H1 (cell line): ENCODE measurements around the gene RSPO3. TPM values are rescaled to one million over a fixed set of nuclear protein-coding genes. Genes with fewer than 3 reads are reported as not detected.

Experiments
- CTCF ChIA-PET: fragments of 300-600 bp; sonication (Branson Sonifier 250); formaldehyde crosslinking; loops from one replicate; lab custom pipeline; 2021; ENCODE audit not compliant: partially characterized antibody; lab: Charles Lee
- POLR2A ChIA-PET: fragments of 300-600 bp; sonication (Branson Sonifier 250); formaldehyde crosslinking; loops from one replicate; lab custom pipeline; 2021; ENCODE audit warnings: inconsistent platforms; ENCODE audit not compliant: partially characterized antibody; lab: Charles Lee
- DNase-seq, 2 experiments: peaks; one replicate each; pipeline versions ENCODE4 v3.0.0 to v3.0.0-alpha.2; 2010 to 2022; ENCODE audit warnings: low spot score in 2 of 2, low read depth in 1 of 2, mixed read lengths in 1 of 2
- FAIRE-seq: peaks from 2 replicates; lab custom pipeline; 2011; peaks lifted over from hg19 to GRCh38; lab: Jason Lieb, UNC
- H2AFZ ChIP-seq: 2 replicates; pipeline ENCODE4 v1.8.1; 2012; ENCODE audit warnings: low read length, inconsistent platforms
- H2AK5ac ChIP-seq: 2 replicates; pipeline ENCODE4 v1.6.1; 2013; ENCODE audit warnings: low read depth, low read length
- H2BK120ac ChIP-seq: replicated peaks from 2 replicates; pipeline ENCODE3; 2013; ENCODE audit warnings: low read depth, low read length, inconsistent platforms
- H2BK12ac ChIP-seq: 2 replicates; pipeline ENCODE4 v1.6.1; 2013; ENCODE audit warnings: low read depth, low read length
- H2BK15ac ChIP-seq: 2 replicates; pipeline ENCODE4 v1.6.1; 2013; ENCODE audit warnings: low read length
- H2BK20ac ChIP-seq: 2 replicates; pipeline ENCODE4 v1.6.1; 2013; ENCODE audit warnings: low read length
- H2BK5ac ChIP-seq: 2 replicates; pipeline ENCODE4 v1.6.1; 2013; ENCODE audit warnings: low read depth, low read length
- H3K14ac ChIP-seq: 2 replicates; pipeline ENCODE4 v1.6.1; 2013; ENCODE audit warnings: inconsistent platforms; ENCODE audit not compliant: insufficient read length
- H3K18ac ChIP-seq: 2 replicates; pipeline ENCODE4 v1.6.1; 2013; ENCODE audit warnings: low read length; ENCODE audit errors: extremely low read depth
- H3K23ac ChIP-seq: 2 replicates; pipeline ENCODE4 v1.6.1; 2013; ENCODE audit warnings: inconsistent platforms; ENCODE audit not compliant: insufficient read length
- H3K23me2 ChIP-seq: 2 replicates; pipeline ENCODE4 v1.6.1; 2013; ENCODE audit warnings: low read depth, low read length
- H3K27ac ChIP-seq: 2 replicates; pipeline ENCODE4 v1.6.1; 2011; ENCODE audit warnings: low read depth, low read length, inconsistent platforms
- H3K27me3 ChIP-seq, 4 experiments: replicated peaks in 1 of 4; 1 replicate in 1 of 4; 2 replicates in 3 of 4; pipeline versions ENCODE4 v1.6.1 to v1.8.1; 2011 to 2013; ENCODE audit warnings: low read length in 3 of 4, mild to moderate bottlenecking in 3 of 4, inconsistent platforms in 2 of 4, mixed read lengths in 2 of 4, moderate library complexity in 1 of 4; ENCODE audit not compliant: control insufficient read depth in 3 of 4, insufficient read depth in 3 of 4; ENCODE audit errors: extremely low read depth in 1 of 4
- H3K36me3 ChIP-seq, 4 experiments: 2 replicates each; pipeline versions ENCODE4 v1.6.1 to v1.8.1; 2011 to 2013; ENCODE audit warnings: mild to moderate bottlenecking in 4 of 4, low read length in 3 of 4, moderate library complexity in 2 of 4, control low read depth in 1 of 4, inconsistent platforms in 1 of 4; ENCODE audit not compliant: insufficient read depth in 4 of 4, control insufficient read depth in 2 of 4
- H3K4ac ChIP-seq: replicated peaks from 2 replicates; pipeline ENCODE3; 2013; ENCODE audit warnings: low read length, low read depth, mixed read lengths, inconsistent platforms; ENCODE audit not compliant: insufficient read length
- H3K4me1 ChIP-seq, 4 experiments: replicated peaks in 1 of 4; 1 replicate in 1 of 4; 2 replicates in 3 of 4; pipeline versions ENCODE4 v1.6.1 to v1.8.1; 2011 to 2013; ENCODE audit warnings: low read length in 3 of 4, inconsistent platforms in 2 of 4, mixed read lengths in 1 of 4; ENCODE audit not compliant: insufficient read depth in 4 of 4, control insufficient read depth in 3 of 4
- H3K4me2 ChIP-seq, 2 experiments: 2 replicates each; pipeline versions ENCODE4 v1.6.1 to v1.8.1; 2011 to 2013; ENCODE audit warnings: low read depth in 2 of 2, low read length in 2 of 2, control low read depth in 1 of 2, inconsistent platforms in 1 of 2, mild to moderate bottlenecking in 1 of 2; ENCODE audit not compliant: insufficient read depth in 1 of 2
- H3K4me3 ChIP-seq, 4 experiments: fragments of 200-600, 300-600 bp in 1 of 4; sonication (generic), shearing (Covaris generic), sonication (Bioruptor Twin) in 1 of 4; 2 replicates each; pipeline versions ENCODE4 v1.5.1 to v1.8.1; 2011 to 2016; ENCODE audit warnings: low read length in 4 of 4, low read depth in 3 of 4, control low read depth in 2 of 4, inconsistent platforms in 2 of 4, mild to moderate bottlenecking in 2 of 4, mixed read lengths in 1 of 4, moderate library complexity in 1 of 4; ENCODE audit not compliant: insufficient read depth in 2 of 4; ENCODE audit errors: extremely low read depth in 1 of 4
- H3K56ac ChIP-seq: replicated peaks from 2 replicates; pipeline ENCODE3; 2013; ENCODE audit warnings: low read depth, mild to moderate bottlenecking, mixed read lengths, low read length, inconsistent platforms; ENCODE audit not compliant: insufficient read length
- H3K79me1 ChIP-seq: 2 replicates; pipeline ENCODE4 v1.6.1; 2013; ENCODE audit warnings: low read depth, low read length, control low read depth
- H3K79me2 ChIP-seq, 2 experiments: 2 replicates each; pipeline versions ENCODE4 v1.6.1 to v1.8.1; 2012 to 2013; ENCODE audit warnings: low read length in 2 of 2, mild to moderate bottlenecking in 2 of 2, inconsistent platforms in 1 of 2; ENCODE audit not compliant: insufficient read depth in 2 of 2, control insufficient read depth in 1 of 2
- H3K9ac ChIP-seq, 4 experiments: replicated peaks in 1 of 4; 1 replicate in 1 of 4; 2 replicates in 3 of 4; pipeline versions ENCODE4 v1.6.1 to v1.8.1; 2011 to 2013; ENCODE audit warnings: low read depth in 3 of 4, low read length in 3 of 4, control low read depth in 2 of 4, mild to moderate bottlenecking in 2 of 4, moderate library complexity in 2 of 4, inconsistent platforms in 1 of 4; ENCODE audit errors: extremely low read depth in 1 of 4
- H3K9me3 ChIP-seq, 2 experiments: 2 replicates each; pipeline versions ENCODE4 v1.6.1 to v1.8.1; 2012 to 2013; ENCODE audit warnings: mild to moderate bottlenecking in 2 of 2, moderate library complexity in 2 of 2, control low read depth in 1 of 2, inconsistent platforms in 1 of 2, low read depth in 1 of 2, low read length in 1 of 2, mixed read lengths in 1 of 2; ENCODE audit not compliant: insufficient read depth in 2 of 2
- H4K20me1 ChIP-seq, 2 experiments: replicated peaks in 1 of 2; 2 replicates each; pipeline versions ENCODE3 to v1.8.1; 2011 to 2013; ENCODE audit warnings: inconsistent platforms in 2 of 2, low read length in 2 of 2, mild to moderate bottlenecking in 1 of 2; ENCODE audit not compliant: insufficient read depth in 2 of 2, control insufficient read depth in 1 of 2
- H4K5ac ChIP-seq: 2 replicates; pipeline ENCODE4 v1.6.1; 2013; ENCODE audit warnings: low read length, low read depth, mixed read lengths, inconsistent platforms; ENCODE audit not compliant: insufficient read length
- H4K8ac ChIP-seq: 2 replicates; pipeline ENCODE4 v1.8.0; 2013; ENCODE audit warnings: mild to moderate bottlenecking, moderate library complexity, low read length, inconsistent platforms; ENCODE audit not compliant: insufficient read depth; ENCODE audit errors: extremely low read depth
- H4K91ac ChIP-seq: replicated peaks from 2 replicates; pipeline ENCODE3; 2013; ENCODE audit warnings: low read length, mixed read lengths, inconsistent platforms; ENCODE audit not compliant: insufficient read length
- BCL11A ChIP-seq, 2 experiments: IDR thresholded peaks; one replicate each; pipeline ENCODE4 v1.6.1; 2011; ENCODE audit warnings: low read depth in 2 of 2, low read length in 2 of 2, mild to moderate bottlenecking in 2 of 2
- CBX5 ChIP-seq: fragments of 300-800, 300-1000 bp; sonication (generic); IDR thresholded peaks from 2 replicates; pipeline ENCODE4 v1.7.1; 2016; ENCODE audit warnings: antibody characterized with exemption, low read length, low read depth
- CBX8 ChIP-seq: fragments of 300-800, 300-1000 bp; sonication (generic); IDR thresholded peaks from 2 replicates; pipeline ENCODE4 v1.7.1; 2016; ENCODE audit warnings: low read depth, low read length, borderline replicate concordance
- CHD2 ChIP-seq: IDR thresholded peaks from 2 replicates; pipeline ENCODE4 v1.6.1; 2012; ENCODE audit warnings: low read length, improper control_type of control experiment
- CTCF ChIP-seq, 3 experiments: IDR thresholded peaks; 1 replicate in 2 of 3; 2 replicates in 1 of 3; pipeline versions ENCODE4 v1.5.1 to v1.6.1; 2011; ENCODE audit warnings: low read length in 3 of 3, mild to moderate bottlenecking in 3 of 3, inconsistent platforms in 2 of 3, low read depth in 1 of 3, moderate library complexity in 1 of 3; ENCODE audit not compliant: insufficient read depth in 1 of 3; ENCODE audit errors: control extremely low read depth in 1 of 3
- KDM1A ChIP-seq: fragments of 200-600, 300-600 bp; sonication (generic); IDR thresholded peaks from 2 replicates; pipeline ENCODE4 v1.7.1; 2016; ENCODE audit warnings: mild to moderate bottlenecking, low read length, borderline replicate concordance
- MAFK ChIP-seq: IDR thresholded peaks from 2 replicates; pipeline ENCODE4 v1.6.1; 2012; ENCODE audit warnings: low read depth, mild to moderate bottlenecking, improper control_type of control experiment, low read length
- RAD21 ChIP-seq, 2 experiments: IDR thresholded peaks in 1 of 2; conservative IDR thresholded peaks in 1 of 2; 2 replicates each; pipeline ENCODE4 v1.6.1; 2011; ENCODE audit warnings: low read depth in 2 of 2, low read length in 2 of 2, improper control_type of control experiment in 1 of 2, inconsistent platforms in 1 of 2, mild to moderate bottlenecking in 1 of 2, moderate library complexity in 1 of 2
- RXRA ChIP-seq: IDR thresholded peaks from 2 replicates; pipeline ENCODE4 v1.6.1; 2011; ENCODE audit warnings: low read depth, mild to moderate bottlenecking, low read length, moderate library complexity; ENCODE audit not compliant: insufficient read depth
- SIRT6 ChIP-seq: IDR thresholded peaks from one replicate; pipeline ENCODE4 v1.7.1; 2012; ENCODE audit warnings: low read length, inconsistent platforms
- SP4 ChIP-seq: IDR thresholded peaks from 2 replicates; pipeline ENCODE4 v1.6.1; 2012; ENCODE audit warnings: low read length, inconsistent platforms
- SRF ChIP-seq: IDR thresholded peaks from 2 replicates; pipeline ENCODE4 v1.6.1; 2011; ENCODE audit warnings: mild to moderate bottlenecking, low read depth, low read length, moderate library complexity
- WGBS, 2 experiments: shearing (Covaris generic) in 1 of 2; methylation state at CpG; one replicate each; pipeline versions ENCODE4 v1.1.6 to v1.1.7; 2013 to 2015; ENCODE audit warnings: low lambda C conversion rate in 2 of 2, mixed read lengths in 2 of 2, inconsistent platforms in 1 of 2, low coverage in 1 of 2, missing lambda C conversion rate in 1 of 2; ENCODE audit not compliant: insufficient replicate concordance in 2 of 2, insufficient coverage in 1 of 2, insufficient read length in 1 of 2; ENCODE audit errors: extremely low coverage in 1 of 2, missing lambda C conversion rate in 1 of 2; 5-methylcytosine and 5-hydroxymethylcytosine counted together
- polyA plus RNA-seq, 7 experiments: library from polyadenylated mRNA; depleted of rRNA in 3 of 7; stranded (reverse) in 5 of 7; unstranded in 2 of 7; fragments of >200 nt in 5 of 7; fragments of 200-250 nt in 2 of 7; gene quantifications; 1 replicate in 5 of 7; 2 replicates in 1 of 7; 4 replicates in 1 of 7; pipeline versions ENCODE4 v1.2.1 to v1.2.3, GENCODE V29; 2011 to 2013; ENCODE audit warnings: missing spikeins in 2 of 7, mixed read lengths in 2 of 7
- total RNA-seq: library from RNA; stranded (reverse); fragmentation: NEBNext Ultra II Directional; extraction: Animal tissue kit (Norgen Biotek cat#: 25700); gene quantifications from 2 replicates; pipeline ENCODE4 v1.2.1, GENCODE V29; 2021

The RSPO3 gene
- total and polyA plus RNA-seq, 2 of the 8 experiments (the other 6 are each of a cell fraction or from before 2014, with no cell fraction given) = not detected

GRCh38 chr6:127148511-127148910 is 30.0 kb downstream of the RSPO3 start:
- Histone ChIP-seq H4K20me1 (no peaks in the 10 kb centered on the region), H2AK5ac (no peak overlapping the region), H4K91ac (no peak overlapping the region), H3K79me1 (no peaks in the 10 kb centered on the region), H2BK12ac (no peak overlapping the region), H3K4me3 (no peak overlapping the region), H2BK5ac (no peak overlapping the region), H3K36me3 (no peaks in the 10 kb centered on the region), H3K23me2 (no peaks in the 10 kb centered on the region), H3K4me2 (no peak overlapping the region), H3K18ac (no peak overlapping the region), H3K23ac (no peak overlapping the region), H3K27ac (no peak overlapping the region), H4K5ac (no peak overlapping the region), H3K9me3 (no peaks in the 10 kb centered on the region), H3K4me1 (peaks cover 0 to 8% (median 4%) of the 10 kb centered on the region in 4 experiments; a peak in 3 of 7 replicates), H2BK15ac (no peak overlapping the region), H3K27me3 (peaks cover 0 to 1% (median 0%) of the 10 kb centered on the region in 4 experiments; a peak in 1 of 7 replicates), H3K4ac (no peak overlapping the region), H3K14ac (no peak overlapping the region), H2BK20ac (no peak overlapping the region), H2BK120ac (no peak overlapping the region), H4K8ac (no peak overlapping the region), H2AFZ (no peak overlapping the region), H3K56ac (no peak overlapping the region), H3K79me2 (no peaks in the 10 kb centered on the region), H3K9ac (no peak overlapping the region)
- POLR2A ChIA-PET = no interaction called here
- WGBS, 2 experiments = 76% methylated on average over 3 of the region's 3 CpGs; no CpG with 5 or more reads in 1 of the 2 experiments
- FAIRE-seq (no peak), DNase-seq (no peak)
- CTCF ChIA-PET = interaction anchor here (1.2 kb wide), 1 partner anchor 18 kb away, joined by 4 read pairs; no protein-coding TSS in a partner anchor
- TF ChIP-seq RAD21 (IDR thresholded peaks at IDR 0.05 in 1 of 2, conservative IDR thresholded peaks at IDR 0.05 in 1 of 2; ENCODE audit: low read depth in 2 of 2, low read length in 2 of 2) (no peak), BCL11A (IDR thresholded peaks at IDR 0.05; ENCODE audit: low read depth in 2 of 2, low read length in 2 of 2) (no peak), CHD2 (no peak), RXRA (no peak), SIRT6 (no peak), CTCF (IDR thresholded peaks at IDR 0.05; ENCODE audit: control extremely low read depth in 1 of 3, insufficient read depth in 1 of 3, low read depth in 1 of 3, low read length in 3 of 3) (no peak), KDM1A (no peak), CBX5 (no peak), MAFK (no peak), SP4 (no peak), SRF (no peak), CBX8 (no peak)
